HCT116 (cell line): ENCODE results near the gene TMEM201.

ENCODE experiments used
- ATF3 ChIP-seq: IDR thresholded peaks from 2 replicates; pipeline ENCODE4 v1.6.1; 2012
- CEBPB ChIP-seq: IDR thresholded peaks from 2 replicates; pipeline ENCODE4 v1.6.1; 2012; ENCODE audit warnings: low read depth
- CTCF ChIP-seq, 3 experiments: fragments of 200-600 bp in 1 of 3; sonication (generic) in 1 of 3; IDR thresholded peaks in 2 of 3; conservative IDR thresholded peaks in 1 of 3; 2 replicates each; pipeline ENCODE4 v1.5.1; 2012 to 2017; ENCODE audit warnings: low read depth in 2 of 3, low read length in 2 of 3, antibody characterized with exemption in 1 of 3, borderline replicate concordance in 1 of 3, control low read depth in 1 of 3, mild to moderate bottlenecking in 1 of 3, mixed read lengths in 1 of 3, mixed run types in 1 of 3, moderate library complexity in 1 of 3; ENCODE audit not compliant: insufficient read depth in 1 of 3
- EZH2 ChIP-seq: fragments of 200-600 bp; sonication (generic); IDR thresholded peaks from 2 replicates; pipeline ENCODE4 v1.6.1; 2017; ENCODE audit warnings: antibody characterized with exemption, mixed run types
- EZH2phosphoT487 ChIP-seq: fragments of 200-600 bp; IDR thresholded peaks from 2 replicates; pipeline ENCODE4 v1.6.1; 2018; ENCODE audit warnings: antibody characterized with exemption, borderline replicate concordance
- JUND ChIP-seq: IDR thresholded peaks from 2 replicates; pipeline ENCODE4 v1.6.1; 2012
- MAX ChIP-seq: IDR thresholded peaks from 2 replicates; pipeline ENCODE4 v1.6.1; 2012
- POLR2A ChIP-seq: IDR thresholded peaks from 2 replicates; pipeline ENCODE4 v1.7.0; 2011; ENCODE audit warnings: borderline replicate concordance; ENCODE audit not compliant: insufficient read depth, insufficient read length; ENCODE audit errors: extremely low read depth
- POLR2AphosphoS5 ChIP-seq: IDR thresholded peaks from 2 replicates; pipeline ENCODE4 v1.6.1; 2011; ENCODE audit warnings: mild to moderate bottlenecking, low read depth, low read length, moderate library complexity
- RAD21 ChIP-seq: IDR thresholded peaks from 2 replicates; pipeline ENCODE4 v1.6.1; 2012; ENCODE audit warnings: low read depth, mild to moderate bottlenecking
- REST ChIP-seq: IDR thresholded peaks from 2 replicates; pipeline ENCODE4 v1.6.1; 2012; ENCODE audit warnings: low read depth
- YY1 ChIP-seq: IDR thresholded peaks from 2 replicates; pipeline ENCODE4 v1.6.1; 2011; ENCODE audit warnings: low read length, low read depth, moderate library complexity, mild to moderate bottlenecking; ENCODE audit not compliant: insufficient replicate concordance; ENCODE audit errors: extremely low read depth

GRCh38 chr1:9611716-9612115 is 23.0 kb downstream of the TMEM201 start:
- TF ChIP-seq MAX (no peak), POLR2A (no peak), CTCF (IDR thresholded peaks at IDR 0.05 in 2 of 3, conservative IDR thresholded peaks at IDR 0.05 in 1 of 3; ENCODE audit: borderline replicate concordance in 1 of 3, insufficient read depth in 1 of 3, low read depth in 2 of 3, low read length in 2 of 3) (no peak), YY1 (no peak), POLR2AphosphoS5 (no peak), RAD21 (no peak), EZH2 (no peak), ATF3 (no peak), EZH2phosphoT487 (no peak), JUND (no peak), CEBPB (no peak), REST (no peak)
